NCI-H82 treated with DMSO at 0.1 percent for 48 hours (cell line): ENCODE results near the gene FSTL4.

ENCODE experiments used
- DNase-seq: peaks from one replicate; lab custom pipeline; 2025; ENCODE audit not compliant: unreplicated experiment; lab: John Stamatoyannopoulos, UW

FSTL4 gene

GRCh38 chr5:133432956-133433532, 179.3 kb downstream of the FSTL4 start:
- no peak for DNase-seq

- no peak for DNase-seq
These were observed 180.9 kb downstream of the FSTL4 start for GRCh38 chr5:133431326-133431865.

GRCh38 chr5:133430095-133430494, 182.2 kb downstream of the FSTL4 start:
- no peak for DNase-seq

DNA sequence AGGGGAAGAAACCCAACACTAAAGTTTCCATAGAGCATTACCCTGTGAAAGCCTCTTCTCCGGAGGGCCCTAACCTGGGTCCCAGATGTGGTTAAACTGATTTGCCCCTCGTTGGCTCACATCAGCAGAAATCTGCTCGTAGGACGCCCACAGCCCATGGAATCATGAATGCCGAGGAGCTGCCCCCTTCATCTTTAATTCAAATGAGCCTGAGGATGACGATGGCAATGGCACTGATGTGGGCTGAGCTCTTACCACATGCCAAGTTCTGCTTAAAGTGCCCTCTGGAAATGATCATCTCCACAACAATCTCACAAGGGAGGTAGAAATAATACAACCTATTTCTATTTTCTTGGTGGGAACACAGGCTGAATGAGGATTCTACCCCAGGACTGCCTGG, 183.3 kb downstream of the FSTL4 start:
- no peak for DNase-seq

- no peak for DNase-seq
These were observed 184.2 kb downstream of the FSTL4 start for GRCh38 chr5:133428072-133428660.

- no peak for DNase-seq
These were observed 185.1 kb downstream of the FSTL4 start for GRCh38 chr5:133427121-133427777.

- no peak for DNase-seq
These were observed 186.1 kb downstream of the FSTL4 start for GRCh38 chr5:133426264-133426663.

GRCh38 chr5:133425764-133426163, 186.6 kb downstream of the FSTL4 start:
- DNase-seq = no peak

DNA sequence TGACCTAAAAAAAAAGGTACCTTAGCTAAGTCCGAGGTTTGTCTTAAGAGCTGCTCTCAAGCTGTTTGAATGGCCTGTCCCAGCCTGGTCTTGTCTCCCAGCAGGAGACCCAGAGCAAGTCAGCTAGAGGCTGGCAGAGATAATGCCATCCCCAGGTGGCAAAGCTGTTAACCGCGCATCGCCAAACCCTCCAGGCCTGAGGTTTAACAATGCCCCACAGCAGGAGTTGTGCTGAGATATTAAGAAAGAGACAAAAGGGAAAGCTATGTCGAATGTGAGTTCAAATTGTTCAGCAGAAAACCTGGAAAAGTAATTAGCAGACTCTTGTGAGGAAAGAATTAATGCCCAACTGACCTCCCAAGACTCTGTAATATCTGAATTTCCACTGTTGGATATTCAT, 187.1 kb downstream of the FSTL4 start:
- DNase-seq = no peak

DNA sequence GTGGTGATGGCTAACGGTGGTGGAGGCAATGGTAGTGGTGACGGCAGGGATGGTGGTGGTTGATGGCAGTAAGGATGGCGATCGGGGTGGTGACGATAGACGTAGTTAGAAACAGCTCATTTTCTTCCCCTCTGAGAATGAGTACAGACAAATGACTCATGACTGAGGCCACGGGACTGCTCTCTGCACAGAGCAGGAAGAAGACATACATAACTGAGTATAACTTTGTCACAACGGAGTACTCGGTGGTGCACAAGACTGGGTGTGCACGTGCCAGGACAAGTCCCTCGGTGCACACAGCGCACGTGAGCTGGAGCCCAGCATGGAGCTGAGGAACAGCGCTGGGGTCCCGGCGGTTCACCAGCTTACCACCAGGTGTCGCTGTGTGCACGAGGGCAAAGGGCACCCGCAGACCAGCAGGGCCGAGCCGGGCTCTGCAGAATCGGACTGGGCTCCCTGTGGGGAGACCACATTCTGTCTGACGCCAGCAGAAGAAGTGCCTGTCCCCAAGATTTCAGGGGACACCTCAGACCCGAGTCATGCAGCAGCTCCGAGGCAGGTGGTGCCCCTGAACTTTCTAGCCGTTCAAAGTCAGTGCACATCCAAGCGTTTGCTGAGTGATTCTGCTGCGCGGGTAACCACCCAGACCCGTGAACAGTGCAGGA, 188.6 kb downstream of the FSTL4 start:
- DNase-seq = no peak

GRCh38 chr5:133423011-133423617, 189.2 kb downstream of the FSTL4 start:
- DNase-seq = no peak

DNA sequence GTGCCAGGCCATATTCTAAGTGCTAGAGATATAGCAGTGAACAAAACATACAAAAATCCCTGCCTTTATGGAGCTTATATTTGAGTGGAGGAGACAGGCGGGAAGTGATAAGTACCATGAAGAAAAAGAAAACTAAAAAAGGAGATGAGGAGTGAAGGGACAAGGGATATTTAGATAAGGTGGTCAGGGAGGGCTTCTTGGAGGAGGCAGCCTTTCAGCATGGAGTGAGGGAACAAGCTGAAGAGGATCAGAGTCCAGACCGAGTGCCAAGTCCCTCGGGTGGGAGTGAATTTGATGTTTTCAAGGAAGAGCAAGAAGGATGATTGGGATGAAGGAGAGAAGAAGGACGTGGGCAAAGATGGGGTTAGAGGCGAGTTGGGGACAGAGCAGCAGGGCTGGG, 190.5 kb downstream of the FSTL4 start:
- no peak for DNase-seq

DNA sequence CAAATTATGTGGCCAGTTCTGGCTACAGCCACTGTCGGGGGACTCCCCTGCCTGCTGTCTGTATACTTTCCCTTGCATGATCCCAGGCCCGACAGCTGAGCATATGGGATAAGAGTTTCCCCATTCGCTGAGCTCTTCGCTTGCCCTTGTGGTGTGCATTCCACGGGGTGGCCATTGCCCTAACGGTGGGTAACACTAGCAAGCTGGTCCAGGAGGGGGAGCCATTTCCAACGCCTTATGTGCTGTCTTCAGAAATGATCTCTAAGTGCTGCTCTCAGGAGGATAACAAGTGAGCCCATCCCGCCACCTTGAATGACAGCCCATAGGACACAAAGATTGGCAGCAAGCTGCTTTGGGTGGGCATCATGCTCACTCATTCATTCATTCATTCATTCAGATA, 190.9 kb downstream of the FSTL4 start:
- DNase-seq = no peak

DNA sequence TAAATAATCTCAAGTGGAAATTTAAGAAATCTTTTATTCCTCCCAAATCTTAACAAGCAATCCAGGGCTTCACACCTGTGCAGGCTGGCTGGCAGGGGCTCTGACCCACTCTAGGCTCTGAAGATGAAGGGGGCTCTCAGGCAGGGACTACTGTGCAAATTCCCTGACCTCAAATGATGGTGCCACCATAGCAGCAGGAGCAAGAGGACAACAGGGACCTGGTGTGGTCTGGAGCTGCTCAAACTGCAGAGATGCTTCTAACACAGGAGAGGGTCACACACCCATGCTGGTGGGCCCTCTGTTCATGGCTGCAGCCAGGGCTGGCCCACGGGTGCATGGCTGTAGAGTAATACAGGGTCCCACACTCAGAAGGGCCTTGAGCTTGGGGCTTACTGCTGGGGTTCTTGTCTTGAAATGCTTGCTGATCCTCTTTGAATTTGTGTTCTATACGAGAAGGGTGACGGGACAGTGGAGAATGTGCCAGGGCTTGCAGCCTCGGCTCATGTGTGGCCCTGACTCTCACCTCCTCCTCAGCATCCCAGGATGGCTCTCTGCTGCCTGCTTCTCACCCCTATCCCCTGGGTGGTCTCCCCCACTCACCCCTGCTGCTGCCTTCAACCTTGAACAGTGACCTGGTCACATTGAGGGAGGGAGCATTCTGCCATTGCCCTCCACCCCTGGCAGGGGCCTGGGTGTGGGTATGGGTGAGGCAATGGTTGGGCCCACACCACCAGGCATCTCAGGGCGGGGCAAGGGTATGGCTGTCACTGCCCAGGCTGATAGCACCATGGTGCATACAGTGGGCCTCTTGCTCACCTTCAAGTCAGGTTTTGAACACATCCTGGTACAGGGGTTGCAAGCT, 191.7 kb downstream of the FSTL4 start:
- no peak for DNase-seq

DNA sequence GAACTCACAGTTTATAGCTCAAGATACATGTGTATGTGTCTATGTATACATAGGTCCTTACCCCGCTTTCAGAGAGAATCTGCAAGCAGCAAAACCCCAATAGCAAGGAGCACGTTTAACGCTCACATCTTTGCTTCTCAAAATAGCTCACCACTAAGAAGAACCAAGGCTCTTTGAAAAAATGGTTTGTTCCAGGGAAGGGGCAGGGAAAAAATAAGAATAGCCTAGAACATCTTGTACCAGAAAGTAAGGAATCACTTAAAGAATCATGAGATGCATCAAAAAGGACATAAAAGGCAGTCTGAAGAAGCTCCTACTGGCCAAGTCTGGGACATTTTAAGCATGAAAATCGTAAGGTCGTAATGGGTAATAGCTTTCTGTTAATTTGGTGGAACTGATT, 196.4 kb downstream of the FSTL4 start:
- no peak for DNase-seq

- DNase-seq = no peak
These were observed 196.8 kb downstream of the FSTL4 start for GRCh38 chr5:133415506-133415905.

GRCh38 chr5:133412661-133413060, 199.7 kb downstream of the FSTL4 start:
- DNase-seq = no peak

DNA sequence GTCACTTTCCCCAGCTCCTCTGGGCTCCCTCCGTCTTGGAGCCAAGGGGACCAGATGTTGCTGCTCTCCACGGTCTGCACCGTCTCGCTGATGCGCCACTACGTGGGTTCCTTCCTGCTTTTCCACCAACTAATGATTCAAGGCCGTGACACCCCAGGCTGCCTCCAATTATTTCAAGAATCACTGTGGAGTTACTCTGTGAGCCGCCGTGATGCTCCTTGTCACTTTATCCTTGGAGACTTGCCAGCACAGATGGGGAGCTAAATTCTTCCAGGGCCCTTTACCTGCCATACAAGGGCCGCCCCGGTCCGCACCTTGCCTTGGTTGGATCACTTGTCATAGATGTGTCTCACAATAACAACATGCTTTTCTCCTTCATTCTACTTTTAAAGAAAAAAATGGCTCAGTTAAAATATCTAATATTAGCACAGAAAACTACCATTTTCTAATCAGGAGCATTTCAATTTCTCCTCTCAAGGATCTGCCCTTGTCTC, 202.0 kb downstream of the FSTL4 start:
- DNase-seq = no peak

DNA sequence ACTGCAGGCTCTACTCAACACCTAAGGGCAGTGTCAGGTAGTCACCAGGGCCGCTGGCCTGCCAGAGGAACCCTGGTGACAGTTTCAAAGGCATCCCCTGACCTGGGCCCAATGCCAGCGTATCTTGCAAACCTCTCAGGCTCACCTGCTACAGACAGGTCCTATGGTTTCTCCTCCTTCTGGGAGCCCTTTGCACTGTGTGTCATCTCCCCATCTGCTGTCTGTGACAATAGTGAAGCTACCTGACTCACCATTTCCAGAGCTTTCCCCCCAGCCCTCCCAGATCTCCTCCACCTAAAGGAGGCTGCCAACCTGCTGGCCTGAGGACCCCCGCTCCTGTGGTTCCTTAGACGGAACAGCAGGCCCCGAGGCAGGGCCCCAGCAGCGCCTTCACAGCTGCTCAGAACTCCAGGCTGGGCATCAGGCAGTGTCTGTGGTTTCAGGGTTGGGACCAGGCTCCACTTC, 203.1 kb downstream of the FSTL4 start:
- DNase-seq = no peak

GRCh38 chr5:133408322-133408721, 204.0 kb downstream of the FSTL4 start:
- DNase-seq = no peak
